ENCODE data around the gene OPHN1.

OPHN1 gene

DNA sequence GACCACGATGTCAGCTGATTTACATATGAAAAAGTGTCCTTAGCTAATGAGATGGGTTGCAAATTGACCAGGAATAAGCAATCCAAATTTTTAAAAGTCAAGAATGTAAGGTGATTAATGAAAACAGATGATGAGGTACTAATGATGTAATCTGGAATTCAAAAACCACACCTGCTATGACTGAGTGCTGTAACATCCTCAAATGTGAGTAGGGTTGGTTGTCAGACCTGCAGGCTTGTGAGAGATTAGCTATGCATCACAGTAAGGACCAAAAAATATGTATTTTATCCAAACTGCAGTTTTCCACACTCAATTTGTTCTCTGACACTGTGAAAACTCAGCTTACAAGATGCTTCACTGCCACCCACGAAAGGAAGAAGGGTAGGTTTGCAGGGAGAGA is 242.5 kb downstream of the OPHN1 start:
- WGBS (ENCODE audit: extremely low coverage, insufficient coverage, insufficient read length): no CpG with 5 or more reads among the region's 2 CpGs
- Histone ChIP-seq H4K91ac (ENCODE audit: low read depth, low read length) (no peak overlapping the region), H3K23ac (ENCODE audit: low read length) (no peak overlapping the region), H3K4me1 (ENCODE audit: control insufficient read depth in 1 of 2, insufficient read depth in 2 of 2, low read length in 2 of 2) (no peaks in the 10 kb centered on the region), H3K18ac (ENCODE audit: low read length) (no peak overlapping the region), H3K79me2 (ENCODE audit: control insufficient read depth, insufficient read depth, low read length, poor library complexity) (no peaks in the 10 kb centered on the region), H3K27me3 (ENCODE audit: insufficient read depth, low read length) (no peaks in the 10 kb centered on the region), H2BK5ac (ENCODE audit: low read depth, low read length, poor library complexity) (no peak overlapping the region), H2AK5ac (ENCODE audit: low read length) (no peak overlapping the region), H3K4me3 (ENCODE audit: low read depth, low read length) (no peak overlapping the region), H3K79me1 (ENCODE audit: low read length) (no peaks in the 10 kb centered on the region), H4K8ac (ENCODE audit: low read depth, low read length) (no peak overlapping the region), H3K36me3 (ENCODE audit: control insufficient read depth in 1 of 2, insufficient read depth in 2 of 2, low read length in 2 of 2) (no peaks in the 10 kb centered on the region), H3K9ac (ENCODE audit: low read length) (no peak overlapping the region), H3K4ac (ENCODE audit: low read depth, low read length) (no peak overlapping the region), H2BK120ac (ENCODE audit: insufficient read depth, low read length, poor library complexity) (no peak overlapping the region), H3K4me2 (ENCODE audit: low read length) (no peak overlapping the region), H3K27ac (ENCODE audit: low read depth, low read length) (no peak overlapping the region), H2AFZ (ENCODE audit: insufficient read depth, low read length, poor library complexity) (no peak overlapping the region), H4K12ac (ENCODE audit: low read depth, low read length) (no peak overlapping the region), H3K14ac (ENCODE audit: low read length) (no peak overlapping the region), H3K9me3 (ENCODE audit: insufficient read depth, low read depth, low read length) (no peaks in the 10 kb centered on the region), H2BK12ac (ENCODE audit: low read length) (no peak overlapping the region)
- DNase-seq: no peak

GRCh38 chrX:68186552-68187262 is 246.6 kb downstream of the OPHN1 start:
- Histone ChIP-seq H3K4me2 (ENCODE audit: low read length) (no peak overlapping the region), H3K27ac (ENCODE audit: low read depth, low read length) (no peak overlapping the region), H2BK12ac (ENCODE audit: low read length) (no peak overlapping the region), H3K14ac (ENCODE audit: low read length) (no peak overlapping the region), H3K9ac (ENCODE audit: low read length) (no peak overlapping the region), H3K36me3 (ENCODE audit: control insufficient read depth in 1 of 2, insufficient read depth in 2 of 2, low read length in 2 of 2) (no peaks in the 10 kb centered on the region), H3K27me3 (ENCODE audit: insufficient read depth, low read length) (no peaks in the 10 kb centered on the region), H4K8ac (ENCODE audit: low read depth, low read length) (no peak overlapping the region), H3K18ac (ENCODE audit: low read length) (no peak overlapping the region), H2BK120ac (ENCODE audit: insufficient read depth, low read length, poor library complexity) (no peak overlapping the region), H3K79me2 (ENCODE audit: control insufficient read depth, insufficient read depth, low read length, poor library complexity) (no peaks in the 10 kb centered on the region), H4K12ac (ENCODE audit: low read depth, low read length) (no peak overlapping the region), H3K4me3 (ENCODE audit: low read depth, low read length) (no peak overlapping the region), H2AFZ (ENCODE audit: insufficient read depth, low read length, poor library complexity) (no peak overlapping the region), H3K4me1 (ENCODE audit: control insufficient read depth in 1 of 2, insufficient read depth in 2 of 2, low read length in 2 of 2) (no peaks in the 10 kb centered on the region), H3K4ac (ENCODE audit: low read depth, low read length) (no peak overlapping the region), H4K91ac (ENCODE audit: low read depth, low read length) (no peak overlapping the region), H3K9me3 (ENCODE audit: insufficient read depth, low read depth, low read length) (no peaks in the 10 kb centered on the region), H3K79me1 (ENCODE audit: low read length) (no peaks in the 10 kb centered on the region), H3K23ac (ENCODE audit: low read length) (no peak overlapping the region), H2AK5ac (ENCODE audit: low read length) (no peak overlapping the region), H2BK5ac (ENCODE audit: low read depth, low read length, poor library complexity) (no peak overlapping the region)
- no CpG with 5 or more reads among the region's 2 CpGs for WGBS (ENCODE audit: extremely low coverage, insufficient coverage, insufficient read length)
- DNase-seq: peak; percentile 12 to 34

- no peak overlapping the region for H4K12ac ChIP-seq (ENCODE audit: low read depth, low read length)
- no peak overlapping the region for H3K4ac ChIP-seq (ENCODE audit: low read depth, low read length)
- no peak overlapping the region for H3K4me3 ChIP-seq (ENCODE audit: low read depth, low read length)
- no peaks in the 10 kb centered on the region for H3K9me3 ChIP-seq (ENCODE audit: insufficient read depth, low read depth, low read length)
- H3K18ac ChIP-seq (ENCODE audit: low read length): no peak overlapping the region
- no peak overlapping the region for H3K27ac ChIP-seq (ENCODE audit: low read depth, low read length)
- H2AK5ac ChIP-seq (ENCODE audit: low read length): no peak overlapping the region
- H3K79me2 ChIP-seq (ENCODE audit: control insufficient read depth, insufficient read depth, low read length, poor library complexity): no peaks in the 10 kb centered on the region
- no CpG with 5 or more reads among the region's 1 CpG for WGBS (ENCODE audit: extremely low coverage, insufficient coverage, insufficient read length)
- peak in 1 of 2 donors; percentile 53 for DNase-seq
- no peaks in the 10 kb centered on the region for H3K36me3 ChIP-seq (ENCODE audit: control insufficient read depth in 1 of 2, insufficient read depth in 2 of 2, low read length in 2 of 2)
- H3K14ac ChIP-seq (ENCODE audit: low read length): no peak overlapping the region
- H3K27me3 ChIP-seq (ENCODE audit: insufficient read depth, low read length): no peaks in the 10 kb centered on the region
- H3K4me1 ChIP-seq (ENCODE audit: control insufficient read depth in 1 of 2, insufficient read depth in 2 of 2, low read length in 2 of 2): no peaks in the 10 kb centered on the region
- H3K4me2 ChIP-seq (ENCODE audit: low read length): no peak overlapping the region
- H3K79me1 ChIP-seq (ENCODE audit: low read length): no peaks in the 10 kb centered on the region
- no peak overlapping the region for H4K8ac ChIP-seq (ENCODE audit: low read depth, low read length)
- H3K9ac ChIP-seq (ENCODE audit: low read length): no peak overlapping the region
- no peak overlapping the region for H2AFZ ChIP-seq (ENCODE audit: insufficient read depth, low read length, poor library complexity)
- H2BK5ac ChIP-seq (ENCODE audit: low read depth, low read length, poor library complexity): no peak overlapping the region
- H4K91ac ChIP-seq (ENCODE audit: low read depth, low read length): no peak overlapping the region
- no peak overlapping the region for H3K23ac ChIP-seq (ENCODE audit: low read length)
- H2BK120ac ChIP-seq (ENCODE audit: insufficient read depth, low read length, poor library complexity): no peak overlapping the region
- H2BK12ac ChIP-seq (ENCODE audit: low read length): no peak overlapping the region
Observed at GRCh38 chrX:68185161-68185560, 248.1 kb downstream of the OPHN1 start.

DNA sequence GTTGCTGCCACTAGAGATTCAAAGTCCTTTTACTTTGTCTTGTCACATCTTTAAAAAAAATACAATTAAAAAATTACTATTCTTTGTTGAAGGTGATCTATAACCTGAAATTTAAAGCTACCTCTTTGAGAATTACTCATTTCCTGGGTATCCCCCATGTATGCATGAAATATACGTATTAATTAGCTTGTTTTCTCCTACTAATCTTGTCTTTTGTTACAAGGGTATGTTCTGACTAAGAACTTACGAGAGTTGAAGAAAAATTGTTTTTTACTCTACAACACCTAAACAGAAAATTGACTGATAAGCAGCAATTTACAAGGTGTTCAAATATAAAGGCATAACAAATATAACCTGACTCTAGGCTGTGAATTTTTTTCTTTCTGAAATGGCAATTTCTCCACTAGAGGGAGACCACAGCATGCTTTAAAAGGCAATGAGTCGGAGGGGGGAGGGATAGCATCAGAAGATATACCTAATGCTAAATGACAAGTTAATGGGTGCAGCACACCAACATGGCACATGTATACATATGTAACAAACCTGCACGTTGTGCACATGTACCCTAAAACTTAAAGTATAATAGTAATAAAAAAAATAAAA is 249.6 kb downstream of the OPHN1 start:
- H3K14ac ChIP-seq (ENCODE audit: low read length): no peak overlapping the region
- no CpG with 5 or more reads among the region's 4 CpGs for WGBS (ENCODE audit: extremely low coverage, insufficient coverage, insufficient read length)
- H3K36me3 ChIP-seq (ENCODE audit: control insufficient read depth in 1 of 2, insufficient read depth in 2 of 2, low read length in 2 of 2): no peaks in the 10 kb centered on the region
- no peak overlapping the region for H2BK5ac ChIP-seq (ENCODE audit: low read depth, low read length, poor library complexity)
- no peak overlapping the region for H3K18ac ChIP-seq (ENCODE audit: low read length)
- H3K79me2 ChIP-seq (ENCODE audit: control insufficient read depth, insufficient read depth, low read length, poor library complexity): no peaks in the 10 kb centered on the region
- no peak overlapping the region for H2AK5ac ChIP-seq (ENCODE audit: low read length)
- no peak overlapping the region for H2BK120ac ChIP-seq (ENCODE audit: insufficient read depth, low read length, poor library complexity)
- H3K9me3 ChIP-seq (ENCODE audit: insufficient read depth, low read depth, low read length): no peaks in the 10 kb centered on the region
- no peaks in the 10 kb centered on the region for H3K27me3 ChIP-seq (ENCODE audit: insufficient read depth, low read length)
- H4K12ac ChIP-seq (ENCODE audit: low read depth, low read length): no peak overlapping the region
- no peak overlapping the region for H3K9ac ChIP-seq (ENCODE audit: low read length)
- H2AFZ ChIP-seq (ENCODE audit: insufficient read depth, low read length, poor library complexity): no peak overlapping the region
- H3K79me1 ChIP-seq (ENCODE audit: low read length): no peaks in the 10 kb centered on the region
- peak in 1 of 2 donors; percentile 73 for DNase-seq
- H3K23ac ChIP-seq (ENCODE audit: low read length): no peak overlapping the region
- no peak overlapping the region for H3K4me2 ChIP-seq (ENCODE audit: low read length)
- no peak overlapping the region for H4K91ac ChIP-seq (ENCODE audit: low read depth, low read length)
- H3K4me1 ChIP-seq (ENCODE audit: control insufficient read depth in 1 of 2, insufficient read depth in 2 of 2, low read length in 2 of 2): no peaks in the 10 kb centered on the region
- H3K4ac ChIP-seq (ENCODE audit: low read depth, low read length): no peak overlapping the region
- H4K8ac ChIP-seq (ENCODE audit: low read depth, low read length): no peak overlapping the region
- H2BK12ac ChIP-seq (ENCODE audit: low read length): no peak overlapping the region
- no peak overlapping the region for H3K27ac ChIP-seq (ENCODE audit: low read depth, low read length)
- no peak overlapping the region for H3K4me3 ChIP-seq (ENCODE audit: low read depth, low read length)

Measured in trophoblast cell (in vitro differentiated cells and primary cell).